Measurements from ENCODE around the gene TMOD2. TPM values are rescaled to one million over a fixed set of nuclear protein-coding genes. Genes with fewer than 3 reads are reported as not detected.

The TMOD2 gene
- total RNA-seq, 1 experiment from 2014 or later: 3.0 TPM

DNA sequence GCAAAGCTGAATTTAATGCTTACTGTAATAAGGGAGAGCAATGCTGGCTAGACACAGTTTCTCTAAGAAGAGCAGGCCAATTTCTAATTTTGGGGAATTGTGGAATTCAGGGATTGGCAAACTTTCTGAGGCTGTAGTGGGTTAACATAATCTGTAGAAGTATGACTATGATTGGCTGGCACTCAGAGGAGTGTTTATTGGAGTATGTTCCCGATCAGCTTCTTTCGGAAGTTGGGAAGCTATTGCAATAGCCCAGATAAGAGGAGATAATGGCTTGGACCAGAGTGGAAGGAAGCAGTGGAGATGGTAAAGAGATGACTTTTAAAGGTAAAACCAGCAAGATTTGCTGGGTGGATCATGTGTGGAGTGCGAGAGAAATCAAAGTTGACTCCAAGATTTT lies 97.4 kb downstream of the TMOD2 start:
- H3K4me2 ChIP-seq (ENCODE audit: insufficient read depth, insufficient read length, low read length): no peak overlapping the region
- H4K8ac ChIP-seq (replicated peaks; ENCODE audit: insufficient read length, low read depth, low read length): no peak overlapping the region
- H3K4me1 ChIP-seq (ENCODE audit: insufficient read depth, low read length): no peaks in the 10 kb centered on the region
- no peak overlapping the region for H4K5ac ChIP-seq (ENCODE audit: insufficient read length, low read depth, low read length)
- no peak overlapping the region for H2BK15ac ChIP-seq (ENCODE audit: low read depth, low read length)
- no peak overlapping the region for H2BK20ac ChIP-seq (ENCODE audit: low read depth, low read length, poor library complexity, severe bottlenecking)
- H3K23ac ChIP-seq (ENCODE audit: insufficient read length, low read depth, low read length): no peak overlapping the region
- Mint-ChIP-seq H3K27ac (no peak overlapping the region), H3K4me1 (peaks cover 19% of the 10 kb centered on the region in 2 experiments), H3K36me3 (ENCODE audit: insufficient read depth in 1 of 3, low read depth in 3 of 3) (no peaks in the 10 kb centered on the region), H3K27me3 (ENCODE audit: low read depth) (no peaks in the 10 kb centered on the region), H3K9me3 (no peaks in the 10 kb centered on the region), H3K4me3 (no peak overlapping the region)
- no peak overlapping the region for H2BK120ac ChIP-seq (ENCODE audit: low read depth, low read length, poor library complexity, severe bottlenecking)
- H2AFZ ChIP-seq (ENCODE audit: low read length): no peak overlapping the region
- no peak overlapping the region for H3T11ph ChIP-seq (ENCODE audit: low read length)
- no peaks in the 10 kb centered on the region for H3K9me3 ChIP-seq (ENCODE audit: control insufficient read depth, low read depth, low read length)
- no peaks in the 10 kb centered on the region for H3K23me2 ChIP-seq (ENCODE audit: insufficient read length, low read depth, low read length, poor library complexity, severe bottlenecking)
- no peaks in the 10 kb centered on the region for H3K79me2 ChIP-seq (ENCODE audit: insufficient read depth, low read length)
- H4K20me1 ChIP-seq (ENCODE audit: control insufficient read depth, insufficient read depth, insufficient read length): no peaks in the 10 kb centered on the region
- WGBS (ENCODE audit: extremely low coverage, insufficient read length, low lambda C conversion rate): no CpG with 5 or more reads among the region's 3 CpGs
- no peak overlapping the region for H3K9ac ChIP-seq (ENCODE audit: extremely low read depth, insufficient read length, low read length)
- H3K79me1 ChIP-seq (ENCODE audit: insufficient read depth, low read depth, low read length, poor library complexity, severe bottlenecking): peaks cover 3% of the 10 kb centered on the region
- DNase-seq: no peak
- no peaks in the 10 kb centered on the region for H3K27me3 ChIP-seq (ENCODE audit: insufficient read depth, low read length)
- no peak overlapping the region for H3K18ac ChIP-seq (ENCODE audit: insufficient read length, low read depth, low read length)
- no peak overlapping the region for H2BK5ac ChIP-seq (ENCODE audit: insufficient read length, low read length)
- H2BK12ac ChIP-seq (ENCODE audit: insufficient read length, low read depth, low read length): no peak overlapping the region
- TF ChIP-seq, protein P1, sequence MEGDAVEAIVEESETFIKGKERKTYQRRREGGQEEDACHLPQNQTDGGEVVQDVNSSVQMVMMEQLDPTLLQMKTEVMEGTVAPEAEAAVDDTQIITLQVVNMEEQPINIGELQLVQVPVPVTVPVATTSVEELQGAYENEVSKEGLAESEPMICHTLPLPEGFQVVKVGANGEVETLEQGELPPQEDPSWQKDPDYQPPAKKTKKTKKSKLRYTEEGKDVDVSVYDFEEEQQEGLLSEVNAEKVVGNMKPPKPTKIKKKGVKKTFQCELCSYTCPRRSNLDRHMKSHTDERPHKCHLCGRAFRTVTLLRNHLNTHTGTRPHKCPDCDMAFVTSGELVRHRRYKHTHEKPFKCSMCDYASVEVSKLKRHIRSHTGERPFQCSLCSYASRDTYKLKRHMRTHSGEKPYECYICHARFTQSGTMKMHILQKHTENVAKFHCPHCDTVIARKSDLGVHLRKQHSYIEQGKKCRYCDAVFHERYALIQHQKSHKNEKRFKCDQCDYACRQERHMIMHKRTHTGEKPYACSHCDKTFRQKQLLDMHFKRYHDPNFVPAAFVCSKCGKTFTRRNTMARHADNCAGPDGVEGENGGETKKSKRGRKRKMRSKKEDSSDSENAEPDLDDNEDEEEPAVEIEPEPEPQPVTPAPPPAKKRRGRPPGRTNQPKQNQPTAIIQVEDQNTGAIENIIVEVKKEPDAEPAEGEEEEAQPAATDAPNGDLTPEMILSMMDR (conservative IDR thresholded peaks at IDR 0.05): no peak
- no peak overlapping the region for H3K14ac ChIP-seq (ENCODE audit: insufficient read depth, low read length)
- H4K91ac ChIP-seq (ENCODE audit: insufficient read length, low read depth, low read length): no peak overlapping the region
- no peak overlapping the region for H3K56ac ChIP-seq (ENCODE audit: insufficient read length, low read depth, low read length)
- no peak overlapping the region for H2AK5ac ChIP-seq (ENCODE audit: insufficient read length, low read length)
- no peak overlapping the region for H3K4ac ChIP-seq (ENCODE audit: low read depth, low read length)
- H3K27ac ChIP-seq (ENCODE audit: insufficient read length, low read depth, low read length): no peak overlapping the region
